ENCODE measurements around the gene RAP1GAP2.

The RAP1GAP2 gene

GRCh38 chr17:2770129-2770528, 26.1 kb upstream of the RAP1GAP2 start:
- TF ChIP-seq ZFX (IDR thresholded peaks at IDR 0.05), result no peak
- no peak for TF ChIP-seq CTCF (conservative IDR thresholded peaks at IDR 0.05)
- no peak overlapping the region for H3K27ac ChIP-seq

GRCh38 chr17:2775206-2775605, 21.0 kb upstream of the RAP1GAP2 start:
- no peak overlapping the region for H3K27ac ChIP-seq
- TF ChIP-seq ZFX (IDR thresholded peaks at IDR 0.05), result no peak
- no peak for TF ChIP-seq CTCF (conservative IDR thresholded peaks at IDR 0.05)

- no peak overlapping the region for H3K27ac ChIP-seq
Measured at GRCh38 chr17:2776589-2777241, 19.5 kb upstream of the RAP1GAP2 start.

GRCh38 chr17:2777242-2777867, 18.9 kb upstream of the RAP1GAP2 start:
- no peak overlapping the region for H3K27ac ChIP-seq
- no peak for TF ChIP-seq CTCF (conservative IDR thresholded peaks at IDR 0.05)
- no peak for TF ChIP-seq ZFX (IDR thresholded peaks at IDR 0.05)

More at GRCh38 chr17:2776589-2777241, 19.5 kb upstream of the RAP1GAP2 start:
- no peak for TF ChIP-seq ZFX (IDR thresholded peaks at IDR 0.05)
- no peak for TF ChIP-seq CTCF (conservative IDR thresholded peaks at IDR 0.05)

- no peak overlapping the region for H3K27ac ChIP-seq
- TF ChIP-seq CTCF (conservative IDR thresholded peaks at IDR 0.05) (no peak), ZFX (IDR thresholded peaks at IDR 0.05) (no peak)
Measured at GRCh38 chr17:2778489-2778888, 17.7 kb upstream of the RAP1GAP2 start.

GRCh38 chr17:2779545-2779944, 16.7 kb upstream of the RAP1GAP2 start:
- TF ChIP-seq ZFX (IDR thresholded peaks at IDR 0.05), result no peak
- no peak for TF ChIP-seq CTCF (conservative IDR thresholded peaks at IDR 0.05)
- no peak overlapping the region for H3K27ac ChIP-seq

- no peak overlapping the region for H3K27ac ChIP-seq
- TF ChIP-seq ZFX (IDR thresholded peaks at IDR 0.05) (no peak), CTCF (conservative IDR thresholded peaks at IDR 0.05) (no peak)
Measured at GRCh38 chr17:2780256-2780655, 16.0 kb upstream of the RAP1GAP2 start.

Measured in C4-2B (cell line).